C4-2B (cell line): ENCODE measurements around the gene CHURC1.

ENCODE experiments used
- ZFX ChIP-seq: fragments of 450-650 bp; IDR thresholded peaks from 2 replicates; pipeline ENCODE4 v1.6.1; 2017
- TF ChIP-seq, protein P1 (sequence below): fragments of 450-650 bp; conservative IDR thresholded peaks from 2 replicates; pipeline ENCODE4 v1.5.1; 2017; ENCODE audit warnings: mild to moderate bottlenecking

DNA sequence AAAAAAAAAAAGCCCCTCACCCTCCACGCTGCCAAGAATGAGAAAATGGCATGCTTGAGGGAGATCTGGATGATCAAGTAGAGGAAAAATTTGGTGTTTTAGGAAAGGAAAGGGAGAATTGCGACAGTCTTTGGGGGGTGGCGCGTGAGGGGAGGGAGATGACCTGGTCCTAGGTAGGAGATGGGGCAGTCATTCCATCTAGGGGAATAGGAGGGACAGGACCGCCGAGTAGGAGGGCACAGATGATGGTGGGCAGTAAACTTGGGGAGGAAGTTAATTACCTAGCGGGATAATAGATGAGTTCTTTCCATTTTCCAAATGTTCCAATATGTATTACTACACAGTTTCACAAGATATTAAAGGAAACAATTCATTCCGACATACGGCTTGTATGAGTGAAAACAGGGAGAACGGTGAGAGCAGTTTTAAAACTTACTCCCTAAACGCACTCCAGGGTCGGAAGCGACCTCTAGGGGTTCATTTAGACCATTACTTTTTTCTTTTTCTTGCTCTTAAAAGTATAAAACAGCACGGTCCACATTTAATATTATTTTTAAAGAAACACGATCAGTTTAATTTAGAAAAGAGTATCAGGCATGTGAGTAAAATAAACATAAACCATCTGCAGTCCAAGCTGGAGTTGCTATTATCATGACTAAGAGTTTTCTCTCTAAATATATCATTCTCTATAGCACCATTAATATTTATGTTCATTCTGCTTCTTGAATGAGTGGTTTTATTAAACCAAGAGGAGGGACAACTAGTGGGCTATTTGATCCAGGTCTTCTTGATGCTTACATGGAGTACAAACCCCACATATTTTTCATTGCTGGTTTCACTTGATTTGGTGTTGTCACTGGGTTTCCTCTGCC is 69.4 kb downstream of the CHURC1 start:
- TF ChIP-seq, protein P1, sequence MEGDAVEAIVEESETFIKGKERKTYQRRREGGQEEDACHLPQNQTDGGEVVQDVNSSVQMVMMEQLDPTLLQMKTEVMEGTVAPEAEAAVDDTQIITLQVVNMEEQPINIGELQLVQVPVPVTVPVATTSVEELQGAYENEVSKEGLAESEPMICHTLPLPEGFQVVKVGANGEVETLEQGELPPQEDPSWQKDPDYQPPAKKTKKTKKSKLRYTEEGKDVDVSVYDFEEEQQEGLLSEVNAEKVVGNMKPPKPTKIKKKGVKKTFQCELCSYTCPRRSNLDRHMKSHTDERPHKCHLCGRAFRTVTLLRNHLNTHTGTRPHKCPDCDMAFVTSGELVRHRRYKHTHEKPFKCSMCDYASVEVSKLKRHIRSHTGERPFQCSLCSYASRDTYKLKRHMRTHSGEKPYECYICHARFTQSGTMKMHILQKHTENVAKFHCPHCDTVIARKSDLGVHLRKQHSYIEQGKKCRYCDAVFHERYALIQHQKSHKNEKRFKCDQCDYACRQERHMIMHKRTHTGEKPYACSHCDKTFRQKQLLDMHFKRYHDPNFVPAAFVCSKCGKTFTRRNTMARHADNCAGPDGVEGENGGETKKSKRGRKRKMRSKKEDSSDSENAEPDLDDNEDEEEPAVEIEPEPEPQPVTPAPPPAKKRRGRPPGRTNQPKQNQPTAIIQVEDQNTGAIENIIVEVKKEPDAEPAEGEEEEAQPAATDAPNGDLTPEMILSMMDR: peak; percentile 89
- no peak for TF ChIP-seq ZFX
